MCF 10A (cell line): ENCODE measurements around the gene KCTD15. TPM values are rescaled to one million over a fixed set of nuclear protein-coding genes. Genes with fewer than 3 reads are reported as not detected.

ENCODE experiments used
- BruUV-seq: library from RNA; stranded (reverse); fragments of 400-500 nt; replicated peaks from 2 replicates; lab custom pipeline; 2021; lab: Mats Ljungman, UMichigan
- CTCF ChIA-PET: fragments of 300-600 bp; sonication (Branson Sonifier 250); formaldehyde crosslinking; extraction: SDS; loops from one replicate; lab custom pipeline; 2021; ENCODE audit warnings: antibody characterized with exemption, inconsistent platforms; lab: Yijun Ruan, JAX
- POLR2A ChIA-PET: fragments of 300-600, 350-650 bp; sonication (Branson Sonifier 250); formaldehyde crosslinking; extraction: SDS; loops from one replicate; lab custom pipeline; 2020; ENCODE audit warnings: antibody characterized with exemption, inconsistent platforms; lab: Yijun Ruan, JAX
- DNase-seq: peaks from one replicate; pipeline ENCODE4 v3.0.0-alpha.2; 2018; ENCODE audit not compliant: unreplicated experiment
- H3K27ac Mint-ChIP-seq: one replicate; pipeline ENCODE4 v1.8.0; 2022; ENCODE audit warnings: mild to moderate bottlenecking, low read depth, mixed read lengths; ENCODE audit not compliant: unreplicated experiment
- H3K27me3 Mint-ChIP-seq: one replicate; pipeline ENCODE4 v1.8.0; 2022; ENCODE audit warnings: mixed read lengths; ENCODE audit not compliant: insufficient read depth, unreplicated experiment
- H3K36me3 Mint-ChIP-seq: one replicate; pipeline ENCODE4 v1.8.0; 2022; ENCODE audit warnings: mild to moderate bottlenecking, moderate library complexity, mixed read lengths; ENCODE audit not compliant: insufficient read depth, unreplicated experiment
- H3K4me1 Mint-ChIP-seq: one replicate; pipeline ENCODE4 v1.8.0; 2022; ENCODE audit warnings: mixed read lengths; ENCODE audit not compliant: insufficient read depth, unreplicated experiment
- H3K4me3 Mint-ChIP-seq: one replicate; pipeline ENCODE4 v1.8.0; 2022; ENCODE audit warnings: mild to moderate bottlenecking, moderate library complexity, mixed read lengths; ENCODE audit not compliant: unreplicated experiment
- H3K9me3 Mint-ChIP-seq: one replicate; pipeline ENCODE4 v1.8.0; 2022; ENCODE audit warnings: mixed read lengths; ENCODE audit not compliant: unreplicated experiment
- intact Hi-C: fragments of 100-400 bp; cut with micrococcal nuclease; formaldehyde crosslinking; loops from 2 replicates; pipeline ENCODE4 v1.14.1; 2022
- total RNA-seq: library from RNA; stranded (reverse); gene quantifications from 2 replicates; pipeline ENCODE4 v1.2.3, GENCODE V29; 2022
- TF ChIP-seq, protein P1 (sequence below): fragments of 200-600 bp; IDR thresholded peaks from one replicate; pipeline ENCODE4 v1.8.0; 2022; ENCODE audit warnings: antibody characterized with exemption, mild to moderate bottlenecking; ENCODE audit not compliant: unreplicated experiment

Gene KCTD15
- total RNA-seq, 1 experiment from 2014 or later: 53.7 TPM

DNA sequence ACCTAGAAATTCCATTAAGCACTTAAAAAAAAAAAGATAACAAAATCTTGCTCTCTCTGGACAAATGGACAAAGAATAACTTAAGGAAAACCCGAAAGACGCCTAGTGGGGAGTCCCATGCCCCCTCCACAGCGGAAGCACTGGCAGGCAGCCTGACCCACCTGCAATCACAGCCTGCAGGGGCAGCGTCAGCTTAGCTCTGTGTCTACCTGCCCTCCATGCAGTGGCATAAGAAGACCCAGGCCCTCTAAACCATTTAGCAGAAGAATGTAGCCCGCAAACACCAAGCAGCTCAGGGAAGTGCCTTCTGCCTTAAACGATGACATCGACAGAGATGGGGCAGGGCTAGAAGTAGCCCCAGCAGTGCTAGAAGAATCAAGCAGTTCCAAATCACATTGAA lies 36.0 kb downstream of the KCTD15 start:
- peaks cover 6% of the 10 kb centered on the region for H3K36me3 Mint-ChIP-seq
- H3K27me3 Mint-ChIP-seq: peaks cover 12% of the 10 kb centered on the region
- no peak overlapping the region for H3K27ac Mint-ChIP-seq
- no peaks in the 10 kb centered on the region for H3K4me1 Mint-ChIP-seq
- ChIA-PET CTCF (interaction anchor here (0.9 kb wide), 1 partner anchor 13 kb away, joined by 3 read pairs; no protein-coding TSS in a partner anchor), POLR2A (interaction anchor here (0.6 kb wide), 1 partner anchor 11 kb away, joined by 3 read pairs; no protein-coding TSS in a partner anchor)
- no peaks in the 10 kb centered on the region for H3K9me3 Mint-ChIP-seq
- intact Hi-C loops: no loop called here
- DNase-seq: no peak
- no TSS peak for BruUV-seq
- TF ChIP-seq, protein P1, sequence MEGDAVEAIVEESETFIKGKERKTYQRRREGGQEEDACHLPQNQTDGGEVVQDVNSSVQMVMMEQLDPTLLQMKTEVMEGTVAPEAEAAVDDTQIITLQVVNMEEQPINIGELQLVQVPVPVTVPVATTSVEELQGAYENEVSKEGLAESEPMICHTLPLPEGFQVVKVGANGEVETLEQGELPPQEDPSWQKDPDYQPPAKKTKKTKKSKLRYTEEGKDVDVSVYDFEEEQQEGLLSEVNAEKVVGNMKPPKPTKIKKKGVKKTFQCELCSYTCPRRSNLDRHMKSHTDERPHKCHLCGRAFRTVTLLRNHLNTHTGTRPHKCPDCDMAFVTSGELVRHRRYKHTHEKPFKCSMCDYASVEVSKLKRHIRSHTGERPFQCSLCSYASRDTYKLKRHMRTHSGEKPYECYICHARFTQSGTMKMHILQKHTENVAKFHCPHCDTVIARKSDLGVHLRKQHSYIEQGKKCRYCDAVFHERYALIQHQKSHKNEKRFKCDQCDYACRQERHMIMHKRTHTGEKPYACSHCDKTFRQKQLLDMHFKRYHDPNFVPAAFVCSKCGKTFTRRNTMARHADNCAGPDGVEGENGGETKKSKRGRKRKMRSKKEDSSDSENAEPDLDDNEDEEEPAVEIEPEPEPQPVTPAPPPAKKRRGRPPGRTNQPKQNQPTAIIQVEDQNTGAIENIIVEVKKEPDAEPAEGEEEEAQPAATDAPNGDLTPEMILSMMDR: no peak
- H3K4me3 Mint-ChIP-seq: no peak overlapping the region

DNA sequence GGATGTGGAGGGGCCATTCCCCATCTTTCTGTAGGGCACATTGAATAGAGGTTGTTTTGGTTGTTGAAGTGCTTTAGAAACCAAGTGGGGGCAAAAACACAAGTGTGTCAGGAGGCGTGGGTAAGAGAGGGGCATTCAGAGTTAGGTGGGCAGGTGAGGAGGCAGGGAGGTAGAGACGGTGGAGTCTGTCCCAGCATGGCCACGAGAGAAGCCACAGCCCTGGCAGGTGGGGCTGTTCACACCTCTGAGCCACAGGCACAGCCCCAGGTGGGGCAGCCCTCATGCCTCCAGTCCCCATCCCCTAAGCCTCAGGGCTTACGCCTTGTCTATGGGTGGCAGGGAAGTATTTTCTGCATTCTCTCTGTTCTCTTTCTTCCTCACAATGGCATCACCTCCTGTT lies 43.7 kb downstream of the KCTD15 start:
- peaks cover 8% of the 10 kb centered on the region for H3K27me3 Mint-ChIP-seq
- H3K9me3 Mint-ChIP-seq: no peaks in the 10 kb centered on the region
- CTCF ChIA-PET: interaction anchor here (0.6 to 1.4 kb wide), 2 partner anchors 17 to 158 kb away, joined by 4 read pairs; no protein-coding TSS in a partner anchor
- no peak overlapping the region for H3K27ac Mint-ChIP-seq
- H3K36me3 Mint-ChIP-seq: no peaks in the 10 kb centered on the region
- no TSS peak for BruUV-seq
- H3K4me3 Mint-ChIP-seq: no peak overlapping the region
- H3K4me1 Mint-ChIP-seq: no peaks in the 10 kb centered on the region
- DNase-seq: no peak
- POLR2A ChIA-PET: no interaction called here
- TF ChIP-seq, protein P1: no peak
- intact Hi-C loops: no loop called here

DNA sequence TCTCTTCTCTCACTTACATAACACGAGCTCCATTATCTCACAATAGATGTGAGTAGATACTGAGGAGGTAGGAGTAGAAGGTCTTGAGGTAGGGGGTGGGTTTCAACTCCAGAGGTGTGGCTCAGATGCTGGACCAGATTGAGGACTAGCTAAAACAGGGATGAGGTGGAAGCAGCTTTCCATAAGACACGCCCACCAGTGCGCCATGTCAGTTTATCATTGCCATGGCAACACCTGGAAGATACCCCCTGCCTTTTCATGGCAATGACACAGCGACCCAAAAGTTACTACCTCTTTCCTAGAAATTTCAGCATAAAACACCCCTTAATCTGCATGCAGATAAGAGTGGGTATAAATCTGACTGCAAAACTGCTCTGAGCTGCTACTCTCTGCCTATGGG lies 44.1 kb downstream of the KCTD15 start:
- POLR2A ChIA-PET: no interaction called here
- no peak overlapping the region for H3K27ac Mint-ChIP-seq
- TF ChIP-seq, protein P1: no peak

DNA sequence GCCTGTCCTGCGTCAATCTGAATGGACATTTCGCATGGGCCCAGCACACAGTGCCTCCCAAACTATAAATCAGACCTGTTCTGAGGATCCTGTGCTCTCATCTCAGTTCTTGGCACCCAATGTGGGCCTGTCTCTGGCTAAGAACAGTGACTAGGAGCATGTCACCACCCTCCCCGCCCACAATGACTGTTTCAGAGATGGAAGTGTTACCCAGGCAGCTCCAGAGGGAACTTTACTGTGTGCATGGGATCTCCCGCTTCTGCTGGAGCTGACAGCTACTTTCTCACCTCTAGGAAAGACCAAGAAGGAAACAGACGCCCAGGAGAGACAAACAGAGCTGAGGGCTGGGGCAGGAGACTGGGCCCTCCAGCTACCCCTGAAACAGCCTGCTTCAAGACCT lies 45.0 kb downstream of the KCTD15 start:
- DNase-seq: no peak
- TF ChIP-seq, protein P1: no peak
- no TSS peak for BruUV-seq
- intact Hi-C loops: no loop called here
- H3K27me3 Mint-ChIP-seq: peaks cover 10% of the 10 kb centered on the region
- no peaks in the 10 kb centered on the region for H3K4me1 Mint-ChIP-seq
- no peak overlapping the region for H3K4me3 Mint-ChIP-seq
- H3K36me3 Mint-ChIP-seq: no peaks in the 10 kb centered on the region
- POLR2A ChIA-PET: interaction anchor here (0.7 kb wide), 1 partner anchor 169 kb away, joined by 3 read pairs; no protein-coding TSS in a partner anchor
- H3K9me3 Mint-ChIP-seq: no peaks in the 10 kb centered on the region
- H3K27ac Mint-ChIP-seq: no peak overlapping the region
- CTCF ChIA-PET: interaction anchor here (0.6 to 1.4 kb wide), 4 partner anchors 14 to 157 kb away, joined by 3 to 4 read pairs (median 3); no protein-coding TSS in a partner anchor

More for the DNA sequence above, 44.1 kb downstream of the KCTD15 start:
- no peaks in the 10 kb centered on the region for H3K4me1 Mint-ChIP-seq
- BruUV-seq: no TSS peak
- DNase-seq: no peak
- H3K36me3 Mint-ChIP-seq: no peaks in the 10 kb centered on the region
- peaks cover 10% of the 10 kb centered on the region for H3K27me3 Mint-ChIP-seq
- intact Hi-C loops: no loop called here
- H3K4me3 Mint-ChIP-seq: no peak overlapping the region
- CTCF ChIA-PET: interaction anchor here (0.6 to 1.4 kb wide), 3 partner anchors 18 to 158 kb away, joined by 3 to 4 read pairs (median 4); no protein-coding TSS in a partner anchor
- no peaks in the 10 kb centered on the region for H3K9me3 Mint-ChIP-seq
